Activated T-cell treated with anti-CD3 and anti-CD28 coated beads for 4 hours (primary cell): ENCODE results near the gene PACS2.

ENCODE experiments used
- DNase-seq: peaks from one replicate; pipeline ENCODE4 v3.0.0-alpha.2; 2020

The PACS2 gene

DNA sequence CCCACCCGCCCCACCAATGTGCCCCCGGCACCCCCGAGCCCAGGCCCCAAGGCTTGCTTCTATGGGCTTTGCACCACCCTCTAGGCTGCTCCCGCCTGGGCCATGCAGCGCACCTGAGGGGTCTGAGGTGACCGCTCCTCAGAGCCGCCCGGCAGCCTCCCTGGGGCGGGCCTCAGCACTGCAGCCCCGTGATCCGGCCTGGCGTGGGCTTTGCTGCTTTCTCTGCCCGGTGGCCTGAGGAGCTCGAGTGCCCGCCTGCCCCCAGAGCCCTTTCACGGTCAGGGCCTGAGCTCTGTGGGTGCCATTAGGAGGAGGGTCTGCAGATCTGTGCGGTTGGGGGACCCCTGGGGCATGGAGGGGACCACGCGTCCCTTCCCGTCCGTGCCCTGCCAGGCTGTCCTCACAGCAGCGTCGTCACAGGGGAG is 111.3 kb downstream of the PACS2 start:
- DNase-seq = no peak

DNA sequence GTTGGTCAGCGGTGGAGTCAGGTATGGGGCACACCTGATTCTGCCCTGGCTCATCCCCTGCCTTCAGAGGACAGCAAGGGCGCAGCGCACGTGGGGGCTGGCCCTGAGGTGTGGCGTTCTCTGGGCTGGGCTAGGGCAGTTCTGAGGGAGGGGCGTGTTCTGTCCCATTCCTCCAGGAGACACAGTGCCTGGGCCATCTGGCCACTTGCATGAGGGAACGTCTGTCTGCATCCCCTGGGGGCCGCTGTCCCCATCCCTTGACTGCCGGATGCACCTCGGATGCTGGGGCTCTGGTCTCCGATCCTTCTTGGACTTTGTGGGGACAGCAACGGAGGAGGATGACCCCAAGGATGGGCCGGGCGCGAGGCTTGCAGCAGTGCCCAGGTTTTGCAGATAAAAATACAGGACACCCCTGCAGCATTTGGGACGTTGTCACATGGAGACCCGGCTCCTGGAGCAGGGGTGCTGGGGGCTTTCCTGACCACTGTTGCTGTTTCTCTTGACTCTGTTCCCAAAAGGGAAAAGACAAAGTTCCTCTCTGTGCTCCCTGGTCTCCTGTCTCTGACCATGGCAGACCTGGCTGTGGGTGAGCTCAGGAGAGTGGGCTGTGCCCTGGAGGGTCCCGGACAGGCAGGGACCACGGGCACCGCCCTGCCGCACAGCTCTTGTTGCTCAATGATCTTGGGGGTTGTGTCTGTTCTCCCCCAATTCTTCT is 112.0 kb downstream of the PACS2 start:
- no peak for DNase-seq

- no peak for DNase-seq
These were observed 112.9 kb downstream of the PACS2 start for GRCh38 chr14:105427412-105427811.

DNA sequence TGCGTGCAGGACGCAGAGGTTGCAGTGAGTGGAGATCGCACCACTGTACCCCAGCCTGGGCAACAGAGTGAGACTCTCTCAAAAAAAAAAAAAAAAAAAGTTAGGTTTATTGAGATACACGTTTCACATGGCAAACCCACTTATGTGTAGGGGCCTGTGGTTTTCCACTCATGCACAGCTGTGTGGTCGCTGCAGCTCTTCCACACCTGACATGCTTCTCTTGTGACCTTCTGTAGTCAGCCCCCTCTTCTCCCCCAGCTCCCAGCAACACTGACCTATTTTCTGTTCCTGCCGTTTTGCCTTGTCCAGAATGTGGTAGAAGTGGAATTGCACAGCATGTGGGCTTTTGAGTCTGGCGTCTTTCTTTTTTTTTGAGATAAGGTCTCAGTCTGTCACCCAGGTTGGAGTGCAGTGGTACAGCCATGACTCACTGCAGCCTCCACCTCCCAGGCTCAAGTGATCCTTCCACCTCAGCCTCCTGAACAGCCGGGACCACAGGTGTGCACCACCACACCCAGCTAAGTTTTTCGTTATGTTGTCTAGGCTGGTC is 113.5 kb downstream of the PACS2 start:
- no peak for DNase-seq

GRCh38 chr14:105430042-105430441 is 115.5 kb downstream of the PACS2 start:
- DNase-seq = no peak

GRCh38 chr14:105430565-105430964 is 116.0 kb downstream of the PACS2 start:
- DNase-seq = no peak

DNA sequence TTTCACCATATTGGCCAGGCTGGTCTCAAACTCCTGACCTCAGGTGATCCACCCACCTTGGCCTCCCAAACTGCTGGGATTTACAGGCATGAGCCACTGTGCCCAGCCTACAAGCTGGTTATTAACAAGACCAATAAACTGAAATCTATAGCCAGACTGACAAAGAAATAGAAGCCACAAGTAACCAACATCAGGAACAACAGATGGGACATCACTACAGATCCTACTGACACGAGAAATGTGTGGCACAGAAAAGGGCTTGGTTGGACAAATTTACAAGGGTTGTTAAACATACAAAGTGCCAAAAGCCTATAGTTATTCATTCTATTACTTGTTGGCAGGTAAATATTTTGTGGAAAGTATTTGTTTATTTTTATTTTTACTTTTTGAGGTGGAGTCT is 116.7 kb downstream of the PACS2 start:
- DNase-seq = no peak

DNA sequence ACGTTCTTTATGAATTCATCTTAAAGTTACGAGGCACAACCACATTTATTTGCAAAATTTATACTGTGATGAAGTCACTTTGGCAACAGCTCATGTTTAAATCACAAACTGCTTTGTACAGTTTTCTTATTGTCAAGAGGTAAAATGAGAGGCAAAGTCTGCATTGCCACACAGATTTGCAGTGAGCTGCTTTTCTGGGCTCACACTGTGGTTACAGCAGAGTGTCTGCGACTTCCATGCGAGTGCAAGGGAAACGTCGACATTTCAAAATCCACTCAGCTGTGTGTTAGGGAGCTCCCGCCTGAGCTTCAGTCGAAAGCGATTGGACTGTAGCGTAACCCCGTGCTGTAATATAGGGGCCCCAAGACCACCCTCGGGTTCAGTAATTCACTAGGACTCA is 118.1 kb downstream of the PACS2 start:
- DNase-seq = no peak

DNA sequence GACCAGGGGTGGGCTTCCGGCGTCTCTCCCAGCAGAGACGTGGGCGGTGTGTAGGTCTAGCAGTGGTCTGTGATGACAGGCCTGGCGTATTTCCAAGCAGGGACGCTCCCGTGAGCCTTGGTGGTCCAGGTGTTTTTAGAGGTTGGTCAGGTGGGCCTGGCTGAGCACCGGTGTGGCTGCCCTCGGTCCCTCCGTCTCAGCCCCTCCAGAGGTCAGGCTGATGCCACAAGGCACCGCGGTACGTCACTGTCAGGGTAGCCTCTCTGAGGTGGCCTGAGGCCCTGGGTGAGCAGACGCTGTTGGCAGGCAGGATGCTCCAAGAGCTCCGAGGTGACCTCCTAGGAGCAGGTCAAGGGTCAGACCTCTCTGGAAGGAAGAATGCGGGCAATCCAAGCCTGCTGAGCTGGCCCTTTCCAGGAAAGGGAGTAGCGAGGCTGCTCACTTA is 118.6 kb downstream of the PACS2 start:
- DNase-seq = no peak

GRCh38 chr14:105436402-105436801 is 121.9 kb downstream of the PACS2 start:
- no peak for DNase-seq

- no peak for DNase-seq
These were observed 122.6 kb downstream of the PACS2 start for GRCh38 chr14:105436891-105437722.

- DNase-seq = no peak
These were observed 123.4 kb downstream of the PACS2 start for GRCh38 chr14:105437723-105438500.

DNA sequence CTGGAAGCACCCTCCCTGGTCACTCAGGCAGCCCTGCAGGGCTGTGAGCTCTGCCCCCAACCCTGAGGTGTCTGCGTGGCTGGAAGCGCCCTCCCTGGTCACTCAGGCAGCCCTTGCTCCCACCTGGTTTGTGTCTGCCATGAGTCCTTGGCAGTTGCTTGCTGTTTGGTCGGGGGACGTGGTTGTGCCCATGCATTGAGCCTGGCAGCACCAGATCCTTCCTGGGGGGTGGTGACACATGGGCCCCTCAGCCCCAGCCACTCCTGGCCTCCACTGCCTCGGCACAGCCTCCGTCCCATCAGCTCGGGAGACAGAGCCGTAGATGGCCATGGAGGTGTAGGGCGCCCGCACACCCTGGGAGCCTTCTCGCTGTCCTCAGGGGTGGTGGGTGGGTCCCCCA is 124.6 kb downstream of the PACS2 start:
- DNase-seq = no peak

DNA sequence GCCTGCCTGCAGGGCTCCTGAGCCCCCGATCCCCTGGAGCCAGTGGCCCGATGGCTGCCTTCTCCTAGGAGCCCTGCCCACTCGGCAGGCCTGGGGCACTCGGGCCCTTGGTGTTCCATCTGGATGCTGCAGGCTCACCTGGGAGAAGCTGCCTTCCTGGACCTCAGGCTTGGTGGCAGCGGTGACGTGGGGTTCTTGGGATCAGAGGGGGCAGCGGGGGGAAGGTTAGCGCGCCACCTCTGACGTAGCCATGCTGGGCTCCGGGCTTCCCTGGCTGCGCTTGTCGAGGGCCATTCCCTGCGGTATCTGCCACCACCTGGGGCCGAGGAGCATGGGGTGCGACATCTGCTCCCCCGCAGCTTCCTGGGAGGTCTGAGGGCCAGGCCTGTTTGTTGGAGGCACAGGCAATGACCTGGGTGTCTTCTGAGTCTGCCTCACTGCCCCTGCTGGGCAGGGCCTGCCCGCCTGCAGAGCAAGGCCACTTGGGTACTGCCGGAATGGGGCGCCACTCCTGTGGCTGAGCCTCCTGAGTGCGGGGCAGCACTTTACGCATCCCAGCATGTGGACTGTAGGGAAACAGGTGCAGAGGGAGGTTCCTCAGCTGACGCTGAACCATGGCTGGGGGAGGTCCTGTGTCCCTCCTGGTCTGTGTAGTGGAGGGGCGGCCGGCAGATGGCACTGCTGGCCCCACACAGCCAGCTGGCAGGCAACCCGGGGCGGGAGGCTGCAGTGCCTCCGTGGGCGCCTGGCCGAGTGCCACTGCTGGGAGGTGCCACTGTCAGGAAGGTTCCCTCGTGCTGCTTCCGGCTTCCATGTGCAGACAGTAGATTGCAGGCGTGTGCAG is 125.4 kb downstream of the PACS2 start:
- DNase-seq = no peak

DNA sequence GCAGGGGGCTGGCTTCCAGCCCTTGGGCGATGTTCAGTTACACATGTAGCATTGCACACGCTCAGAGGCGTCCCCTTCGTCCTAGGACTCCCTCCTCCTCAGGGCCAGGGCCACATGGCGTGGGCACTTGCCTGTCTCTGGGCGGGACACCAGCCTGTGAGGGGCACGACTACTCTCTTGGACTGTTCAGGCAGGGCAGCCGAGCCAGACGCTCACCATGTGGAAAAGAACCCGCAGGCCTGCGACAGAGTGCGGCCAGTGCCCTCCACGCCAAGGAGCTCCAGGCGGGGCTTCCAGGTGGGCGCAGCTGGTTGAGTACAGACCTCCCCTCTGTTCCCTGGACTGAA is 126.0 kb downstream of the PACS2 start:
- no peak for DNase-seq

GRCh38 chr14:105440992-105441391 is 126.4 kb downstream of the PACS2 start:
- DNase-seq = no peak

- no peak for DNase-seq
These were observed 127.6 kb downstream of the PACS2 start for GRCh38 chr14:105442125-105442524.

- DNase-seq = no peak
These were observed 128.3 kb downstream of the PACS2 start for GRCh38 chr14:105442834-105443233.

DNA sequence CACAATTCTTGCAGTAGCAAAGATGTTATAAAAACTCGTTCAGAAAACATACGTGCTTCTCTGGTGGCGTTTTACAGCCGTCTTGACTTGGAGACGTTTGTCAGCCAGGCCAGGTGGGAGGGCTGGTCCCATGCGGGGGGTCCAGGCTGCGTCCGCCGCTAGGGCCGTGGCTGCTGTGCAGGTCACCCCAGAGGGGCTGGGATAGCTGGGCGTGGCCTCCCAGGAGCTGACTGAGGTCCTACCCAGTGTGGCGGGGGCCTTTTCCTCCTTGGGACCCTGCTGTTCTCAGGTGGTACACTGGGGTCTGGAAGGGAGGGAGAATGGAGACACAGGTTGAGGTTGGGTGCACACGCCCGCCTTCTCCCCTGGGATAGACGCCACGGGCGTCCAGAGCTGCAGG is 130.3 kb downstream of the PACS2 start:
- no peak for DNase-seq

GRCh38 chr14:105445290-105445689 is 130.7 kb downstream of the PACS2 start:
- DNase-seq = no peak

DNA sequence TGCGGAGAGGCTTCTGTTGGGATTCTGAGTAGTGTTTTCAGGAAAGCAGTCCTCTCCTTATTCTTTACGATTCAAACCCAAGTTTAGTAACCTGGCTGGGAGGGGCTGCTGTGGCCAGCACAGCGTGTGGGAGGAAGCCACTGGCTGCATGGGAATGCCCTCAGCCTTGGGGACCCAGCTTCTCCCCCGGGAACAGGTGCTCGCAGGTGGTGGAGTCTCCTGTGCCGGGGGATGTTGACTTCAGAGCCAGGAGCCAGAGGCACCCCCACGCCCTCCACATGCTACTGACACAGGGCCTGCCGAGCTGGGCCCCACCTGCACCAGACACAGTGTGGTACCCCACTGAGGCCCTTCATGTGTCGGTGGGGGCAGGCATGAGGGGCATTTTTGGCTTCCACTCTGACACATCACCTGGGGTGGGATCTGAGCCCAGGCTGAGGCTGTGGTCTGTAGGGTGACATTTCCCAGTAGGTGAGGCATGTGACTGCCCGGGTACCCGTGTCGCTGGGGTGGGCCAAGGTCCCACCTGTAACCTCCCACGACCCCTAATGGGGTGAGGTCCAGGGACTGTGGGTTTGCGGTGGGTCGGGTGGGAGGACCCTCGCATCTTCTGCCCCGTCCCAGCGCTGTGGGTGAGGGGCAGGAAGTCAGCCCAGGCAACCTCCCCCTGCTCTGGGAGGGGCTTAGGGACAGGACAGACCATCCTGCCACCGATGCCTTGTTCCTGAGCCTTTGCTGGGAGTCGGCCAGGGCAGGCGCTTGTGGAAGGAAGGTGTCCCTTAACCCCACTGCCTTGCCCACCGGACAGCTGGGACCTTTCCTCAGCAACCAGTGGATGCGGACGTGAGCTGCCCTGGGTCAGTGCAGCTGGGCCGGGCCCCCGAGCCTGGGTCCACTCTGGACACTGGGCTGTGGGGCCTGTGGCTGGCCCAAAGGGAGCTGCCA is 131.6 kb downstream of the PACS2 start:
- DNase-seq = no peak
